ENCODE data around the gene CDH4.
A peak's percentile ranks its signal among the peaks of the same experiment; 100 is the strongest.

CDH4 gene

GRCh38 chr20:61742097-61742825, 490.2 kb downstream of the CDH4 start:
- Histone ChIP-seq H3K36me3 (ENCODE audit: control insufficient read depth in 2 of 2, insufficient read depth in 1 of 2, low read length in 2 of 2) (no peaks in the 10 kb centered on the region), H3K4me3 (ENCODE audit: low read depth, low read length) (no peak overlapping the region), H3K4me1 (ENCODE audit: control insufficient read depth, insufficient read depth, low read length) (no peaks in the 10 kb centered on the region), H3K9me3 (ENCODE audit: control insufficient read depth, insufficient read depth, low read depth, low read length) (no peaks in the 10 kb centered on the region), H3K27ac (ENCODE audit: extremely low read depth, low read depth, low read length) (no peak overlapping the region)
- ChIA-PET CTCF (no interaction called here), POLR2A (interaction anchor here (0.6 kb wide), 1 partner anchor 22 kb away, joined by 3 read pairs; no protein-coding TSS in a partner anchor)
- TF ChIP-seq ZBTB21 (tag by site-specific recombination; IDR thresholded peaks at IDR 0.05), result no peak
- TF ChIP-seq ZNF791 (tag by site-specific recombination; IDR thresholded peaks at IDR 0.05), result no peak
- no peak for TF ChIP-seq ZNF239 (tag by site-specific recombination; IDR thresholded peaks at IDR 0.05)
- TF ChIP-seq, protein P1, sequence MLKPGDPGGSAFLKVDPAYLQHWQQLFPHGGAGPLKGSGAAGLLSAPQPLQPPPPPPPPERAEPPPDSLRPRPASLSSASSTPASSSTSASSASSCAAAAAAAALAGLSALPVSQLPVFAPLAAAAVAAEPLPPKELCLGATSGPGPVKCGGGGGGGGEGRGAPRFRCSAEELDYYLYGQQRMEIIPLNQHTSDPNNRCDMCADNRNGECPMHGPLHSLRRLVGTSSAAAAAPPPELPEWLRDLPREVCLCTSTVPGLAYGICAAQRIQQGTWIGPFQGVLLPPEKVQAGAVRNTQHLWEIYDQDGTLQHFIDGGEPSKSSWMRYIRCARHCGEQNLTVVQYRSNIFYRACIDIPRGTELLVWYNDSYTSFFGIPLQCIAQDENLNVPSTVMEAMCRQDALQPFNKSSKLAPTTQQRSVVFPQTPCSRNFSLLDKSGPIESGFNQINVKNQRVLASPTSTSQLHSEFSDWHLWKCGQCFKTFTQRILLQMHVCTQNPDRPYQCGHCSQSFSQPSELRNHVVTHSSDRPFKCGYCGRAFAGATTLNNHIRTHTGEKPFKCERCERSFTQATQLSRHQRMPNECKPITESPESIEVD (tag by site-specific recombination; IDR thresholded peaks at IDR 0.05), result peak; percentile 43
- TF ChIP-seq SETDB1 (IDR thresholded peaks at IDR 0.05; ENCODE audit: insufficient read length, low read length), result no peak
- TF ChIP-seq ZXDB (tag by site-specific recombination; IDR thresholded peaks at IDR 0.05), result no peak
- TF ChIP-seq ZFP41 (tag by site-specific recombination; IDR thresholded peaks at IDR 0.05; ENCODE audit: borderline replicate concordance), result no peak
- TF ChIP-seq ZNF624 (tag by site-specific recombination; IDR thresholded peaks at IDR 0.05), result no peak
- no peak for TF ChIP-seq ZNF747 (tag by site-specific recombination; IDR thresholded peaks at IDR 0.05)
- no peak for TF ChIP-seq ZBTB48 (tag by site-specific recombination; IDR thresholded peaks at IDR 0.05)
- TF ChIP-seq ZFHX2 (tag by site-specific recombination; conservative IDR thresholded peaks at IDR 0.05), result peak; percentile 84
- TF ChIP-seq, protein P2, sequence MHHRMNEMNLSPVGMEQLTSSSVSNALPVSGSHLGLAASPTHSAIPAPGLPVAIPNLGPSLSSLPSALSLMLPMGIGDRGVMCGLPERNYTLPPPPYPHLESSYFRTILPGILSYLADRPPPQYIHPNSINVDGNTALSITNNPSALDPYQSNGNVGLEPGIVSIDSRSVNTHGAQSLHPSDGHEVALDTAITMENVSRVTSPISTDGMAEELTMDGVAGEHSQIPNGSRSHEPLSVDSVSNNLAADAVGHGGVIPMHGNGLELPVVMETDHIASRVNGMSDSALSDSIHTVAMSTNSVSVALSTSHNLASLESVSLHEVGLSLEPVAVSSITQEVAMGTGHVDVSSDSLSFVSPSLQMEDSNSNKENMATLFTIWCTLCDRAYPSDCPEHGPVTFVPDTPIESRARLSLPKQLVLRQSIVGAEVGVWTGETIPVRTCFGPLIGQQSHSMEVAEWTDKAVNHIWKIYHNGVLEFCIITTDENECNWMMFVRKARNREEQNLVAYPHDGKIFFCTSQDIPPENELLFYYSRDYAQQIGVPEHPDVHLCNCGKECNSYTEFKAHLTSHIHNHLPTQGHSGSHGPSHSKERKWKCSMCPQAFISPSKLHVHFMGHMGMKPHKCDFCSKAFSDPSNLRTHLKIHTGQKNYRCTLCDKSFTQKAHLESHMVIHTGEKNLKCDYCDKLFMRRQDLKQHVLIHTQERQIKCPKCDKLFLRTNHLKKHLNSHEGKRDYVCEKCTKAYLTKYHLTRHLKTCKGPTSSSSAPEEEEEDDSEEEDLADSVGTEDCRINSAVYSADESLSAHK (tag by site-specific recombination; IDR thresholded peaks at IDR 0.05), result no peak
- no peak for TF ChIP-seq ZNF600 (tag by site-specific recombination; IDR thresholded peaks at IDR 0.05)
- TF ChIP-seq ZNF155 (tag by site-specific recombination; IDR thresholded peaks at IDR 0.05), result no peak
- TF ChIP-seq GLI2 (tag by site-specific recombination; IDR thresholded peaks at IDR 0.05; ENCODE audit: borderline replicate concordance, low read depth), result no peak
- TF ChIP-seq, protein P3, sequence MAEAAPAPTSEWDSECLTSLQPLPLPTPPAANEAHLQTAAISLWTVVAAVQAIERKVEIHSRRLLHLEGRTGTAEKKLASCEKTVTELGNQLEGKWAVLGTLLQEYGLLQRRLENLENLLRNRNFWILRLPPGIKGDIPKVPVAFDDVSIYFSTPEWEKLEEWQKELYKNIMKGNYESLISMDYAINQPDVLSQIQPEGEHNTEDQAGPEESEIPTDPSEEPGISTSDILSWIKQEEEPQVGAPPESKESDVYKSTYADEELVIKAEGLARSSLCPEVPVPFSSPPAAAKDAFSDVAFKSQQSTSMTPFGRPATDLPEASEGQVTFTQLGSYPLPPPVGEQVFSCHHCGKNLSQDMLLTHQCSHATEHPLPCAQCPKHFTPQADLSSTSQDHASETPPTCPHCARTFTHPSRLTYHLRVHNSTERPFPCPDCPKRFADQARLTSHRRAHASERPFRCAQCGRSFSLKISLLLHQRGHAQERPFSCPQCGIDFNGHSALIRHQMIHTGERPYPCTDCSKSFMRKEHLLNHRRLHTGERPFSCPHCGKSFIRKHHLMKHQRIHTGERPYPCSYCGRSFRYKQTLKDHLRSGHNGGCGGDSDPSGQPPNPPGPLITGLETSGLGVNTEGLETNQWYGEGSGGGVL (tag by site-specific recombination; IDR thresholded peaks at IDR 0.05), result no peak
- TF ChIP-seq ZNF184 (tag by site-specific recombination; IDR thresholded peaks at IDR 0.05), result no peak
- TF ChIP-seq ZBTB10 (tag by site-specific recombination; IDR thresholded peaks at IDR 0.05), result no peak
- peak; percentile 69 for TF ChIP-seq EGR2 (tag by site-specific recombination; IDR thresholded peaks at IDR 0.05; ENCODE audit: low read depth)
- no peak for TF ChIP-seq ZNF157 (tag by site-specific recombination; IDR thresholded peaks at IDR 0.05)
- TF ChIP-seq ZNF2 (tag by site-specific recombination; IDR thresholded peaks at IDR 0.05), result no peak
- no peak for TF ChIP-seq ZNF148 (tag by site-specific recombination; IDR thresholded peaks at IDR 0.05; ENCODE audit: borderline replicate concordance)
